NCI-H1694 treated with DMSO at 0.1 percent for 48 hours (cell line): ENCODE results near the gene CALML5.

Source experiments
- DNase-seq: peaks from one replicate; lab custom pipeline; 2025; lab: John Stamatoyannopoulos, UW

The CALML5 gene

DNA sequence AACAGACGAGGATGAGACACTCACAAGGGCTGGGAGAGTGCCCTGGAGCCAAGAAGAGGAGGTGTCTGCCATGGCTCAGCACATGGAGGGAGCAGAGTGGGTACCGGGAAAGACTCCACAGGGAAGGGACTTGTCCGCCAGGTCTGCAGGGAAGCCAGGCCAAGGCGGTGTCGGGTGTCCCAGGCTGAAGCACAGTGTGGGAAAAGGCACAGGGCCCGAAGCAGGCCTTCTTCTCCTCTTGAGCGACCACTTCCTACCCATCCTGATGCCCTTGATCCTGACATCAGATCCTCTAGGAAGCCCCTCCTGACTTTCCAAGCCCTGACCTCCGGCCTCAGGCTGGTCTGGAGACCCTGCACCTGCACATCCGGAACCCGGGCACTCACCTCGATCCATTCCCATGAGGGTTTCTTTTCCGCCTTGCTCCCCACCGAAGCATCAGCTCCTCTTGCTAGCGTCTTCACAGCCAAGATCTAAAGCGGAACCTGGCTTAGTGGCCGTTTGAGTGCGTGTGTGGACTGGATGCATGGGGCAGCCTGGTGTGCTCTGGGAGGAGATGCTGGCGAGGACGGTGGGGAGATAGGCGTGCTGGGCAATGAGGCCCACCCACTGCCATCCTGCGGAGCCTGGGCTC lies 33.8 kb upstream of the CALML5 start:
- no peak for DNase-seq

GRCh38 chr10:5532618-5533097 lies 33.3 kb upstream of the CALML5 start:
- no peak for DNase-seq

DNA sequence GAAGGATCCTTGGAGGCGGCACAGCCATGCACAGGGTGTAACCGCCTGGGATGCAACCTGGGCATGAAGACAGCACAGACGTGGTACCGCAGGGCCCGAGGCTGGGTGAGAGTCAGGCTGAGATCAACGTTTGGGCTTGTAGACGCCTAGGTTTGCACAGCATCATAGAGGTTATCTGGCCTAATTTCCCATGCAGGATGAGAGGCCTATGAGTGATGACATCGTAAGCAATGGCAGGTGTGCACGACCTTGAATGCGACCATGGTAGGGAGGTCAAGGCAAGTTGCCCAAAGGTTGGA lies 32.9 kb upstream of the CALML5 start:
- DNase-seq = no peak

- DNase-seq = no peak
These were observed 32.4 kb upstream of the CALML5 start for GRCh38 chr10:5531558-5532306.

DNA sequence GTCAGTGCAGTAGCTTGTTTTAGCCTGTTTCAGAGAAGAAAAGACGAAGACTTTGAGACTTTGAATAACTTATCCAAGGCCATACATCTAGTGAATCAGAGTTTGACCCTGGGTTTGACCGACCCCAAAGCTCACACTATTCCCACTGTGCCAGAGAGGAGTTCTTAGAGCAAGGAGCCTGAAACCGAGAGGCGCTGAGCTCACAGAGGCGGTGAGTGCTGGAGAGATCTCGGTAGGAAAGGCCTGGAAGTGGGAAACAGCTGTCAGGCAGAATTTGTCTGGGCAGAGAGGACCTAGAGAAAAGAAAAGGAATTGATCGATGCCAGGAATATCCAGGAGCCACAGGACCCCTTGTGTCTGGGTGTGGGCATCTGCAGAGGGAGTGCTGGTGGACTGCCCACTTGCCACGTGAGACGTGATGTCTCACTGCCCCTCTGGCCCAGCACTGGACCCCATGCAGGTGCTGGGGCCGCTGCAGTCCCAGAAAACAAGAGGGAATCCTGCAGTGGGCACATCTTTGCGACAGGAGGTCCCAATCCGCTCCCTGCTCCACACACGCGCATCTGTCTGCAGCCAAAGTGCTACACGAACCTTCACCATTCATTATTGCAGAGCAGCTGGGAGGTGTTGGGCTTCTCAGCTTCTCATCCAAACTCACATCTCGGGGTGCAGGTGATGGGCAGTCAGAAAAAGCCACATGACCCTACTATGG lies 31.6 kb upstream of the CALML5 start:
- DNase-seq = no peak

GRCh38 chr10:5530412-5530806 lies 31.0 kb upstream of the CALML5 start:
- no peak for DNase-seq

- DNase-seq = no peak
These were observed 30.5 kb upstream of the CALML5 start for GRCh38 chr10:5529702-5530411.

GRCh38 chr10:5528989-5529701 lies 29.8 kb upstream of the CALML5 start:
- DNase-seq = no peak

DNA sequence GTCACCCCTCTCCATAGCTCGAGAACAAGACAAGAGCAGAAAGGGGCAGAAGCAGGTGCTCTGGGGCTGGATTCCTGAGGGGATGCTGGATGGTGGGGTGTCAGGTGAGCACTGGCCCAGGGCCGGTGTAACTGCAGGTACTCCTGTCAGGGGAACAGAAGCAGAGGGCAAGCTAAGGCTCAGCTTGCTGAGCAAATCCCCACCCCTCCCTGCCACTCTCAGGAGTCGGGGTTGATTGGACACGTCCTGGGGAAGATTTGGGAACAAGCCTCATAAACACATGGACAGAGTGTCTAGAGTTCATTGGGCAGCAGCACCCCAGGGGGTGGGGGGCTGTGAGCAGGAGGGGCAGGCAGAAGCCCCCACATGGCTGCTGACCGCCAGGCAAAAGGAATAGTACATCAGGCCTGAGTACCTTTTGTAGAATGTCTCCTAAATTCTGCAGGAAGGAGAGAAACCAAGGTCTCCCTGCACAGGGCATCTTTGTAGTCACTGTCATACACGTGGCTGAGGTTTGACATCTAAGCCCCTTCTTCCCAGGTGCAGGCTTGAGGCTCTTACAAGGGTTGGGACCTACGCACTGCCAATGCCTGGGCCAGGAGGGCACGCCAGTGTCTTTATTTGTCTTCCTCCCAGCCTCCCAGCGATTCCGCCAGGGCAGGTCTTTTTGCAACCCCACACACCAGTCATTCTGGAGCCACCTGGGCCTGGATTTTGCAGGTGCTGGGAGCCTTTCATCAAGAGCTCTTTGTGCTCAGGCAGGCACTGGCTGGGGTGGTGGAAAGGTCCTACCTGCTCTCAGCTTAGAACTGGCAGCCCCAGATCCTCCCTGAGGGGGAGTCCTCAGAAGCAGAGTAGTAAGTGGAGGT lies 28.2 kb upstream of the CALML5 start:
- no peak for DNase-seq

GRCh38 chr10:5526691-5527331 lies 27.4 kb upstream of the CALML5 start:
- no peak for DNase-seq

GRCh38 chr10:5525561-5526341 lies 26.4 kb upstream of the CALML5 start:
- no peak for DNase-seq

DNA sequence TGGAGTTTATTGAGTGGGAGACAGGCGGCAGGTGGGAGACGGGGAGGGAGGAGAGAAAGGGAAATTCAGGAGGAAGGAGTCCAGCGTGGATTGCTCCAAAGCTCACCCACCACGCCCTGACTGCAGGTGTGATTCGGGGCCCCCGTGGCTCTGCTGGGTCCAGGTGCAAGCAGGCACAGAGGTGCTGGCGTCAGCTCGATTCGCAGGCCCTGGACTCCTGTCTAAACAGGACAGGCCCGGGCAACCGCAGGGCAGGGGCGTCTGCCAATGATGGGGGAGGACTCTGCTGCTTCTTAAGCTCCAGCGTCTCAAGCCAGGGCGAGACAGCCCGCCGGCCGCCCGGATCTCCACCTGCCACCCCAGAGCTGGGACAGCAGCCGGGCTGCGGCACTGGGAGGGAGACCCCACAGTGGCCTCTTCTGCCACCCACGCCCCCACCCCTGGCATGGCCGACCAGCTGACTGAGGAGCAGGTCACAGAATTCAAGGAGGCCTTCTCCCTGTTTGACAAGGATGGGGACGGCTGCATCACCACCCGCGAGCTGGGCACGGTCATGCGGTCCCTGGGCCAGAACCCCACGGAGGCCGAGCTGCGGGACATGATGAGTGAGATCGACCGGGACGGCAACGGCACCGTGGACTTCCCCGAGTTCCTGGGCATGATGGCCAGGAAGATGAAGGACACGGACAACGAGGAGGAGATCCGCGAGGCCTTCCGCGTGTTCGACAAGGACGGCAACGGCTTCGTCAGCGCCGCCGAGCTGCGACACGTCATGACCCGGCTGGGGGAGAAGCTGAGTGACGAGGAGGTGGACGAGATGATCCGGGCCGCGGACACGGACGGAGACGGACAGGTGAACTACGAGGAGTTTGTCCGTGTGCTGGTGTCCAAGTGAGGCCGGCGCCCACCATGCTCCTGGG lies 25.5 kb upstream of the CALML5 start, which contains the start of gene CALML3:
Gene CALML3 (plus strand): TSS at position 321 of the 920 bp plus-strand sequence. CDS start 125 bp downstream, at position 446.
- no peak for DNase-seq

DNA sequence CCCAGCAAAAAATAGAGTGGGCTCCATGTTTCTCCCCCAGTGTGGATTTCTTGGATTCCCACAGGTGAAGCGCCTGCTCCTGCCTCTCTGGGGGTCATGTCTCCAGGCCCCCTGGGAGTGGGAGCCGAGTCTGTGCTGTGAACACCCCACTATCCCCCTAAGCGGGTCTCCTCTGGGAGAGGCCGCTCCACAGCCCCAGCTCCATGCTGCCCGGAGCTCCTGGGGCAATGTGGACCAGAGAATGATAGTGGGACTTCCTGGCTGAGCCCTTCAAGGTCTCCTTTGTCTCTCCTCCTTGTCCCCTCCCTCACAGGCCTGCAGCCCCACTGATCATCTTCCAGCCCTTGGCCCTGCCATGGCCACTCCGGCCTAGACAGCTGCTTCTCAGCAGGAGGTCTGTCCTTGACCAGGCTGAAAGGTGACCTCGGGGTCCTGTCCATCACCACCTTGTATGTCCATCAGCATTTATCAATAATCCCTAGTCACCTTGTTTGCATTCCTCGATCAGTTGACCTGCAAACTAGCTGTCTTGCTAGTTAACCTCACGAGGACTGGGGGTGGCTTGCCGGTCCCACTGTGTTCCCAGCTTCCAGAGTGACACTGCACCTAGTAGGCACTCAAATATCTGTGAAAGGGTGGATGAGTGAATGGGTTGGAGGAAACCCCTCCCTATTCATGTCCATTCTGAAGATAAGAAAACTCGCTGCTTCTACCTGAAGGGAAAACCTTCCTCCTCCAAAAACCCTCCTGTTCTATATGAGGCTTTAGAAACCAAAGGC lies 24.6 kb upstream of the CALML5 start:
- no peak for DNase-seq

DNA sequence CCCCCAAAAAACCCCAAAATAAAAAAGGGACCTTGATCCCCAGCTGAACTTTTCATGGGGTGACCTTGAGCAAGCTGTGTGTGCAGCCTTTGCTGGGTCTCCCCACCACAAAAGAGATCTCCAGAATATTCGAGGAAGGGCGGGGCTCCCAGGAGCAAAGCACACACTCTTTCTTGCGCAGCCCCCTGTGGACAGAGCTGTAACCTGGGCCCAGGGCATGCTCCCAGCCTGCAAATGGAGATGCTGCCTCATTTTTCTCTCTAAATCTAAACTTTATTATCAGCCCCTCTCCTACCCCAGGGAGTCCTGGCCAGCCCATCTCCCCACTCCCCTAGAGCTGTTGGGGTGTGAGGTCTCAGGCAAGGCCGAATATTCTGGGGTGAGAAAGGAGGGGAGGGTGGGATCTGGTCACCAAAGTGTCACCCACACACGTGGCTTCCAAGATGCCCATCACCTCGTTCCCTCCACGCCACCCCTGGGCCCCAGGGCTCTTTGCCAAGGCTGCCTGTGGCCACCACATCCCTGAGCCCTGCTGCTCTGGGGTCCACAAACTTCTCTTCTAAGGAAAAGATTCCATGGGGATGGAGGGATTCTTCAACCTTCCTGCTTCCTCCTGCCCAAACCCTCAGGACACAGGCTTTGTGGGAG lies 23.7 kb upstream of the CALML5 start:
- no peak for DNase-seq

DNA sequence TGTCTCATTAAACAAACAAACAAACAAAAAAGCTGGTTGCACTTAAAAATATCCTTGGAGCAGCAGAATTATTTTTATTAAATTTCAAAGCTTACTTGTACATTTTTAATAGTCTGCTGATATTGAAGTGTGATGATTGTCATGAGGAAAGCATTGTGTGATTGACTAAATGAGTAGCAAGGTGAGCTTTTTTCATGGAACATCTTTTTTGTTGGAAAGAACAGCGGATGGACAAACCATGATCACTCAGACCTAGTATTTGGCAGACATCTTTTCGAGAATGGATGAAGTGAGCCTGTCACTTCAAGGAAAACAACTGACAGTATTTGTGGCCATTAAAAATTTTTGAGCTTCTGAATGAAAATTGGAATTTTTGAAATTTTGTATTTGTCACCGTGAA lies 19.7 kb upstream of the CALML5 start:
- DNase-seq = no peak

DNA sequence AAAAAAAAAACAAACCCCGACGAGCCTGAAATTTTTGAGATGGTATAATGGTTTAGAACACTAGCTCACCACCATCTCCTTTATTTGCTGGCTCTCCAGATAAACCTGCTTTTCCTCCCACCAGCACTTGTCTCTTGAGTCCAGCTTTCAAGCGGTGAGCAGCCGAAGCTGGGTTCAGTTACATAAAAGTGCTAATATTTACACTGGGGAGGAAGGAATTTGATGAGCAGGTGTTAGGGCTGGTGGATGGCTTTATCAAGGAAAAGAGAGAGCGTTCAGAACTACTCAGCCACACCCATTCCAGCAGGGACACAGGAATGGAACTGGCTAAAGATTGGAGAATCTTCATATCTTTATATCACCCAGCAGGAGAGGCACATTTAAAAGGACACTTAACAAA lies 18.8 kb upstream of the CALML5 start:
- DNase-seq = no peak

DNA sequence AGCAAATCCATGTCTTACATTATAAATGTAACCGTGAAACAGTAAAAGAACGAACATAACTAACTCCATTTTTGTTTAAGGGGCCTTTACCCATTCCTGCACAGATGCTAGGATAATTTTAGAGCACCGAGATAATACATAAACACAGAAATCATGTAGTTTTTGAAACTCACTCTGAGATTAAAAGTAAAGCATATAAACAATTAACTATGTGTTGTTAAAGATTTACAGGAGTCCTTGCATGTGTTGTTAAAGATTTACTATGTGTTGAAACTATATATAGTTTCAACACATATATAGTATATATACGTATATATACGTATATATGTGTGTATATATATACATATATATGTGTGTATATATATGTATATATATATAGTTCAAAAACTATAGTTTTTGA lies 18.2 kb upstream of the CALML5 start:
- DNase-seq = no peak
